Thyroid gland (tissue), 4 donors: ENCODE measurements around the gene TMEM52B. TPM values are rescaled to one million over a fixed set of nuclear protein-coding genes. Genes with fewer than 3 reads are reported as not detected.

Experiments used
- DNase-seq, 2 donors: peaks; one replicate each; pipeline ENCODE4 v3.0.0-alpha.2; 2019
- H3K27ac ChIP-seq, 3 donors: fragments of 200-600 bp; sonication (generic); 1 replicate in 2 of 3; 2 replicates in 1 of 3; pipeline ENCODE4 v1.5.1; 2016 to 2019; ENCODE audit warnings: mild to moderate bottlenecking in 1 of 3, moderate library complexity in 1 of 3
- H3K27me3 ChIP-seq: fragments of 200-600 bp; sonication (generic); one replicate; pipeline ENCODE4 v1.5.1; 2019
- H3K36me3 ChIP-seq, 2 donors: fragments of 200-600 bp; sonication (generic); one replicate each; pipeline ENCODE4 v1.5.1; 2016 to 2019
- H3K4me1 ChIP-seq, 2 donors: fragments of 200-600 bp; sonication (generic); one replicate each; pipeline ENCODE4 v1.5.1; 2017 to 2019
- H3K4me3 ChIP-seq, 3 donors: fragments of 200-600 bp; sonication (generic); replicated peaks in 1 of 3; 1 replicate in 2 of 3; 2 replicates in 1 of 3; pipeline ENCODE4 v1.5.1; 2016; ENCODE audit warnings: mild to moderate bottlenecking in 1 of 3
- H3K9me3 ChIP-seq: fragments of 200-600 bp; sonication (generic); one replicate; pipeline ENCODE4 v1.5.1; 2017
- POLR2A ChIP-seq, 2 donors: fragments of 450-650 bp; IDR thresholded peaks; one replicate each; pipeline ENCODE4 v1.6.1; 2017; ENCODE audit warnings: antibody characterized with exemption in 2 of 2, mild to moderate bottlenecking in 2 of 2, moderate library complexity in 1 of 2
- WGBS, 2 donors: methylation state at CpG; one replicate each; pipeline ENCODE4 v1.1.5; 2017; 5-methylcytosine and 5-hydroxymethylcytosine counted together
- intact Hi-C: fragments of 100-400 bp; cut with DNase I; formaldehyde crosslinking; loops from one replicate; pipeline ENCODE4 v1.15.1; 2023
- total RNA-seq, 4 donors: library from RNA; depleted of rRNA; stranded (reverse); fragments of >200 nt; gene quantifications; one replicate each; pipeline ENCODE4 v1.2.3, GENCODE V29; 2016
- TF ChIP-seq, protein P1 (sequence below), 6 experiments: fragments of 200-600 bp in 3 of 6; fragments of 450-650 bp in 3 of 6; sonication (generic) in 3 of 6; IDR thresholded peaks; one replicate each; pipeline ENCODE4 v1.5.1; 2016 to 2019; ENCODE audit warnings: antibody characterized with exemption in 6 of 6, mild to moderate bottlenecking in 2 of 6, inconsistent platforms in 1 of 6, moderate library complexity in 1 of 6

Gene TMEM52B
- total RNA-seq, 4 donors from 2014 or later = not detected

DNA sequence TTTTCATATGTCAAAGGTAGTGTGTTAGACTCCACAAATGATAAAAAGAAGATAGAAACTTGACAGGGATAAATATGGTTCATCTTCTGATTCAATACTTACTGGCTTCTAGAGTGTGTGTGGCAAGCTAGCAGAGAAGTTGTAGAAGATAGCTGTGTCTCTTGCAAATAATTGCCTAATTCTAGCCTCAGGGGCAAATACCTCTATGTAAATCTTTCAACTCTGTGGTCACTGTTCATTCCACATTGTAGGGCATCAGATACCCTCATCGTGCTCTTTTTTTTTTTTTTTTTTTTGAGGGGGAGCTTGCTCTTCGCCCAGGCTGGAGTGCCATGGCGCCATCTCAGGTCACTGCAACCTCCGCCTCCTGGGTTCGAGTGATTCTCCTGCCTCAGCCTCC lies 8.6 kb upstream of the TMEM52B start:
- Histone ChIP-seq H3K4me3 (no peak overlapping the region), H3K27me3 (no peaks in the 10 kb centered on the region), H3K4me1 (no peaks in the 10 kb centered on the region), H3K36me3 (no peaks in the 10 kb centered on the region), H3K27ac (no peak overlapping the region), H3K9me3 (no peaks in the 10 kb centered on the region)
- WGBS, 2 donors = 92 to 95% methylated on average over 5 of the region's 5 CpGs
- no peak for DNase-seq
- TF ChIP-seq, protein P1, sequence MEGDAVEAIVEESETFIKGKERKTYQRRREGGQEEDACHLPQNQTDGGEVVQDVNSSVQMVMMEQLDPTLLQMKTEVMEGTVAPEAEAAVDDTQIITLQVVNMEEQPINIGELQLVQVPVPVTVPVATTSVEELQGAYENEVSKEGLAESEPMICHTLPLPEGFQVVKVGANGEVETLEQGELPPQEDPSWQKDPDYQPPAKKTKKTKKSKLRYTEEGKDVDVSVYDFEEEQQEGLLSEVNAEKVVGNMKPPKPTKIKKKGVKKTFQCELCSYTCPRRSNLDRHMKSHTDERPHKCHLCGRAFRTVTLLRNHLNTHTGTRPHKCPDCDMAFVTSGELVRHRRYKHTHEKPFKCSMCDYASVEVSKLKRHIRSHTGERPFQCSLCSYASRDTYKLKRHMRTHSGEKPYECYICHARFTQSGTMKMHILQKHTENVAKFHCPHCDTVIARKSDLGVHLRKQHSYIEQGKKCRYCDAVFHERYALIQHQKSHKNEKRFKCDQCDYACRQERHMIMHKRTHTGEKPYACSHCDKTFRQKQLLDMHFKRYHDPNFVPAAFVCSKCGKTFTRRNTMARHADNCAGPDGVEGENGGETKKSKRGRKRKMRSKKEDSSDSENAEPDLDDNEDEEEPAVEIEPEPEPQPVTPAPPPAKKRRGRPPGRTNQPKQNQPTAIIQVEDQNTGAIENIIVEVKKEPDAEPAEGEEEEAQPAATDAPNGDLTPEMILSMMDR (IDR thresholded peaks at IDR 0.05) = no peak
- TF ChIP-seq POLR2A (IDR thresholded peaks at IDR 0.05) = no peak
- intact Hi-C loops = no loop called here

DNA sequence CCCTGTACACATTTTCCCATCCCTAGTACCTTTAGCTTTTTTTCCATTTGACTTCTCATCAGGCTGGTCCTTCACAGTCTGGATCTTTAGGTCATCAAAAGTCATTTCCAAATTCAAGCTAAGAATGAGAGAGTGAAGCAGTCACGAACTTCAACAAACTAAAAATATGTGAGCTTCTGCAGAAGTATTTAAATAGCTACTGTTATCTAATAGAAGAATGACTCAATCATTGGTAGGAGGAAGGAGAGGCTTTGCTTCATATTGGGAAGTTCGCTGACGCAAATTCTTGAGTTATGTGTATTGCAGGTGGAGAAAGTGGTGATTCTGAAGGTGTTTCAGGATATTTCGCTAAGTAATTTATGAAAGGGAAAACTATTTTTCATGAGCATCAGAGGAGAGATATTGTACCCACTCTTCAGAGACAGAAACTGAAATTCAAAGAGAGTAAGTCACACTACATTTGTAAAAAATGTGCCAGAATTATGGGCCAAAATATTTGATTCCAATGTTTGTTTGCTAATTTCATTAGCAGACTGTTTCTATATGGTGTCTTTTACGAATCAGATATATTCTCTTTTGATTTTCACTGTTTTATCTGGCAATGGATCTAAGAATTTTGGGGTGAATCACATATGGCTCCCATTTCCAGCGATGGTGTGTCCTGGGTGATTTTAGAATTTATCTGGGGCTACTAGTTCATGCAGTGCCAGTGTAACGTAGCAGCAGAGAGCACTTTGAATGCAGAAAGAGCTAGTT lies 6.7 kb upstream of the TMEM52B start, which contains the start of gene OLR1:
Gene OLR1, minus strand, starts transcription at position 160 of the 756 bp plus-strand sequence. Its CDS starts 55 bp downstream, at position 105.
- Histone ChIP-seq H3K4me3 (no peak within 1 kb of the TSS), H3K27me3 (no peaks in the 10 kb centered on the region), H3K36me3 (no peaks in the 10 kb centered on the region), H3K4me1 (no peaks in the 10 kb centered on the region), H3K27ac (no peak within 1 kb of the TSS), H3K9me3 (no peaks in the 10 kb centered on the region)
- DNase-seq = no peak
- intact Hi-C loops = no loop called here
- WGBS, 2 donors = 78 to 86% methylated on average over 7 of the region's 7 CpGs
- TF ChIP-seq, protein P1 (IDR thresholded peaks at IDR 0.05) = no peak
- TF ChIP-seq POLR2A (IDR thresholded peaks at IDR 0.05) = no peak

- Histone ChIP-seq H3K4me1 (no peaks in the 10 kb centered on the region), H3K9me3 (no peaks in the 10 kb centered on the region), H3K27me3 (no peaks in the 10 kb centered on the region), H3K4me3 (no peak overlapping the region), H3K27ac (no peak overlapping the region), H3K36me3 (no peaks in the 10 kb centered on the region)
- intact Hi-C loops = no loop called here
- TF ChIP-seq, protein P1 (IDR thresholded peaks at IDR 0.05) = no peak
- TF ChIP-seq POLR2A (IDR thresholded peaks at IDR 0.05) = no peak
- WGBS, 2 donors = 72 to 78% methylated on average over 2 of the region's 2 CpGs
- no peak for DNase-seq
Observed at GRCh38 chr12:10174986-10175614, 3.7 kb upstream of the TMEM52B start.

DNA sequence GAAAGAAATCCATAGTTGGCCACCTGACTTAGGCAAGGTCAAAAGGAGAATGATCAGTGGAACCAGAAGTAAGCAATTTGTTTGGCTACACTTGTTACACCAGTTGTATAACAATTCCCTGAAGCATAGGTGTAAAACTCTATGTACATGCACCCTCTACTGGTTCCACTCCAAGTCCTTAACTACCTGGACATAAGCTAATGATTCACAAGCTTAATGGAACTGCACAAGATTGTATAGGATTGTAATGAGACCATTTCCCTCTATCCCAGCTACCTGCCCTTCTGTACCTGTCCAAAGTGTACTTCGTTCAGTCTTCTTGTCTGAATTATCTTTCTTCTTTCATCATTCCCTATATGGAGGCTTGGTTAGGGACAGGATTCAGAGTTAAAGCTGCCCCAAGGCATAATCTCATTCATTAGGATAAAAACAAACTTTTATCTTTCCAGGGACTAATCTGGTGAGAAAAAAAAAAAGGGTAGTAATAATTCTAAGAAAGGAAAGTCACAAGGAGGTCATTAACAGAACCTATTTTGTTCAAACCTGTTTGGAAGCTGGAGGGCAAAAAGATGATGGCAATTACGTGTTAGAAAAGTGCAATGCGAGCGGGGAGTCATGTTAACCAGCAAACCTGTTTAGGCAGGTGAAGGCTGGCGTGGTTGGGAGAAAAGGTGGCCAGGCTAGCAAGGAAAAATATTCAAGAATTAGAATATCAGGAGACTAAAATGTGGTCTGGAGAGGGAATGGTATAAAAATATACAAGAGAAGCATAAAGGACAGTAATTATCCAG lies 2.8 kb upstream of the TMEM52B start:
- no peaks in the 10 kb centered on the region for H3K36me3 ChIP-seq
- DNase-seq = no peak
- WGBS, 2 donors = 81 to 87% methylated on average over 5 of the region's 5 CpGs

More for the DNA sequence above, 2.8 kb upstream of the TMEM52B start:
- H3K4me1 ChIP-seq = no peaks in the 10 kb centered on the region
- H3K27me3 ChIP-seq = no peaks in the 10 kb centered on the region
- TF ChIP-seq, protein P1 (IDR thresholded peaks at IDR 0.05) = no peak
- no peak for TF ChIP-seq POLR2A (IDR thresholded peaks at IDR 0.05)
- no peaks in the 10 kb centered on the region for H3K9me3 ChIP-seq
- intact Hi-C loops = no loop called here
- no peak overlapping the region for H3K4me3 ChIP-seq
- H3K27ac ChIP-seq = no peak overlapping the region
